ENCODE data around the gene CALHM1. TPM values are rescaled to one million over a fixed set of nuclear protein-coding genes. Genes with fewer than 3 reads are reported as not detected.

Gene CALHM1
- total and polyA plus RNA-seq, 2 of the 13 experiments (the other 11 are each of a cell fraction or from before 2014, with no cell fraction given): 0.04 TPM; not detected in 1

DNA sequence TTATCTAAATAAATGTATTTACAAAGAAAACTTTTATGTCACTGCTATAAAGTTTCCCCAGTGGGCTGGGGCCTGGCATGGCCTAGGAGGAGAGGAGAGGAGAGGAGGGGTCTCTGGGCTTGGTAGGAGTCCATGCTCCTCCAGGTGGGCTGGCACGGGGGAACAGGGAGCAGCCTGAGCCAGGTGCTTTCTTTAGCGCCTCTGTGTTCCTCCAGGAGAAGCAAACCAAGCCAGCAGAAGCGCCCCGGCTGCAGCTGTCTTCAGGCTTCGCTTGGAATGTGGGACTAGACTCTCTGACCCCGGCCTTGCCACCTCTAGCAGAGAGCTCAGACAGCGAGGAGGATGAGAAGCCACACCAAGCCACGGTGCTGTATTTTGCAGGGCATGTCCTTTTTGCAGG, 17.1 kb downstream of the CALHM1 start (continued):
- TF ChIP-seq ZNF318 (CRISPR knock-in tag; IDR thresholded peaks at IDR 0.05): no peak
- TF ChIP-seq ZMAT5 (CRISPR knock-in tag; IDR thresholded peaks at IDR 0.05; ENCODE audit: borderline replicate concordance, low read depth): no peak
- no peak for TF ChIP-seq PAF1 (CRISPR knock-in tag; IDR thresholded peaks at IDR 0.05)
- TF ChIP-seq SAP130 (CRISPR knock-in tag; IDR thresholded peaks at IDR 0.05; ENCODE audit: low read depth): no peak
- TF ChIP-seq, protein P1, sequence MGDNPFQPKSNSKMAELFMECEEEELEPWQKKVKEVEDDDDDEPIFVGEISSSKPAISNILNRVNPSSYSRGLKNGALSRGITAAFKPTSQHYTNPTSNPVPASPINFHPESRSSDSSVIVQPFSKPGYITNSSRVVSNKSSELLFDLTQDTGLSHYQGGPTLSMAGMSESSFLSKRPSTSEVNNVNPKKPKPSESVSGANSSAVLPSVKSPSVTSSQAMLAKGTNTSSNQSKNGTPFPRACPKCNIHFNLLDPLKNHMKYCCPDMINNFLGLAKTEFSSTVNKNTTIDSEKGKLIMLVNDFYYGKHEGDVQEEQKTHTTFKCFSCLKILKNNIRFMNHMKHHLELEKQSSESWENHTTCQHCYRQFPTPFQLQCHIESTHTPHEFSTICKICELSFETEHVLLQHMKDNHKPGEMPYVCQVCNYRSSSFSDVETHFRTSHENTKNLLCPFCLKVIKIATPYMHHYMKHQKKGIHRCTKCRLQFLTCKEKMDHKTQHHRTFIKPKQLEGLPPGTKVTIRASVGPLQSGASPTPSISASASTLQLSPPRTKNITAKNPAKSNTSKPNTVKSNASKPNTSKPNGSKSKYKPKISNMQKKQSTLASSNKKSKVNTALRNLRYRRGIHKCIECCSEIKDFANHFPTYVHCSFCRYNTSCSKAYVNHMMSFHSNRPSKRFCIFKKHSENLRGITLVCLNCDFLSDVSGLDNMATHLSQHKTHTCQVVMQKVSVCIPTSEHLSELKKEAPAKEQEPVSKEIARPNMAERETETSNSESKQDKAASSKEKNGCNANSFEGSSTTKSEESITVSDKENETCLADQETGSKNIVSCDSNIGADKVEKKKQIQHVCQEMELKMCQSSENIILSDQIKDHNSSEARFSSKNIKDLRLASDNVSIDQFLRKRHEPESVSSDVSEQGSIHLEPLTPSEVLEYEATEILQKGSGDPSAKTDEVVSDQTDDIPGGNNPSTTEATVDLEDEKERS (CRISPR knock-in tag; IDR thresholded peaks at IDR 0.05): no peak
- TF ChIP-seq ZNF331 (CRISPR knock-in tag; IDR thresholded peaks at IDR 0.05): no peak

Data from HepG2 (cell line).